HEK293T (cell line): Measurements from ENCODE around the gene PTPRE.

Experiments
- BHLHE40 ChIP-seq: fragments of 450-650 bp; IDR thresholded peaks from 2 replicates; pipeline ENCODE4 v1.6.1; 2016; ENCODE audit warnings: mild to moderate bottlenecking, moderate library complexity, borderline replicate concordance
- CTBP1 ChIP-seq: fragments of 450-650 bp; IDR thresholded peaks from 2 replicates; pipeline ENCODE4 v1.6.1; 2016; ENCODE audit warnings: borderline replicate concordance
- ELF4 ChIP-seq: fragments of 450-650 bp; IDR thresholded peaks from 2 replicates; pipeline ENCODE4 v1.6.1; 2017; ENCODE audit warnings: antibody characterized with exemption
- FOXA1 ChIP-seq: fragments of 450-650 bp; IDR thresholded peaks from 2 replicates; pipeline ENCODE4 v1.6.1; 2016; ENCODE audit warnings: mild to moderate bottlenecking
- FOXM1 ChIP-seq: fragments of 450-650 bp; IDR thresholded peaks from 2 replicates; pipeline ENCODE4 v1.6.1; 2017; ENCODE audit warnings: mild to moderate bottlenecking, borderline replicate concordance
- HDGF ChIP-seq: fragments of 450-650 bp; IDR thresholded peaks from 2 replicates; pipeline ENCODE4 v1.6.1; 2017; ENCODE audit warnings: antibody characterized with exemption, borderline replicate concordance
- LEF1 ChIP-seq: fragments of 450-650 bp; IDR thresholded peaks from 2 replicates; pipeline ENCODE4 v1.6.1; 2017; ENCODE audit warnings: mild to moderate bottlenecking, borderline replicate concordance
- NFRKB ChIP-seq: fragments of 450-650 bp; IDR thresholded peaks from 2 replicates; pipeline ENCODE4 v1.6.1; 2016; ENCODE audit warnings: mild to moderate bottlenecking, moderate library complexity
- SUZ12 ChIP-seq: fragments of 450-650 bp; IDR thresholded peaks from 2 replicates; pipeline ENCODE4 v1.6.1; 2016; ENCODE audit warnings: mild to moderate bottlenecking
- ZNF384 ChIP-seq: fragments of 450-650 bp; IDR thresholded peaks from 2 replicates; pipeline ENCODE4 v1.6.1; 2016
- TF ChIP-seq, protein P1 (sequence below): fragments of 450-650 bp; IDR thresholded peaks from 2 replicates; pipeline ENCODE4 v1.6.1; 2016

DNA sequence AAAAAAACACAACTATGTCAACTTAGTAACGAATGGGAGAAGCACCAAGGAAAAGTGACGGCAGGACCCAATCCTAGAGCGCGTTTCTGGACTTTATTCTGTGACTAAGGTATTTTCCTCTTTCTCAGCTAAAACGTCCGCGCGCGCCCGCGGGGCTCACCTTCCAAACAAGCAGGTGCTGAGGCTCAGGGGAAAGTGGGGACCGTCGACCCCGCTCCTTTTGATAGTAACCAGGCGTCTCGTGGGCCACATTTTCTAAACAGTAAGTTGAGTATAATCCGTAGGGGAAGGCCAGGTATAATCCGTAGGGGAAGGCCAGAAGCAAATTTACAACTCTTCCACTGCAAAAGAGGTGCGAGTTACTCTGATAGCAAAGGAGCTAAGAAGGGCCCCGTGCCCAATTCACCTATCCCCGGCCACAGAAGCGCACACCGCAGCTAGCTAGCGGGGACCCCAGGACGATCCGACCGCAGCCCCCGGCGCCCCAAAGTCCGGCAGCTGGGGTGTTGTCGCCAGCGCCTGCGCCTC is 218.6 kb downstream of the PTPRE start:
- TF ChIP-seq ELF4 (no peak), FOXM1 (no peak), HDGF (no peak), FOXA1 (no peak), BHLHE40 (no peak), NFRKB (no peak), ZNF384 (no peak), CTBP1 (no peak), LEF1 (no peak), SUZ12 (no peak)
- TF ChIP-seq, protein P1, sequence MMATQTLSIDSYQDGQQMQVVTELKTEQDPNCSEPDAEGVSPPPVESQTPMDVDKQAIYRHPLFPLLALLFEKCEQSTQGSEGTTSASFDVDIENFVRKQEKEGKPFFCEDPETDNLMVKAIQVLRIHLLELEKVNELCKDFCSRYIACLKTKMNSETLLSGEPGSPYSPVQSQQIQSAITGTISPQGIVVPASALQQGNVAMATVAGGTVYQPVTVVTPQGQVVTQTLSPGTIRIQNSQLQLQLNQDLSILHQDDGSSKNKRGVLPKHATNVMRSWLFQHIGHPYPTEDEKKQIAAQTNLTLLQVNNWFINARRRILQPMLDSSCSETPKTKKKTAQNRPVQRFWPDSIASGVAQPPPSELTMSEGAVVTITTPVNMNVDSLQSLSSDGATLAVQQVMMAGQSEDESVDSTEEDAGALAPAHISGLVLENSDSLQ: no peak
